ENCODE measurements around the gene KIF17. TPM values are rescaled to one million over a fixed set of nuclear protein-coding genes. Genes with fewer than 3 reads are reported as not detected.

The KIF17 gene
- total and polyA plus RNA-seq, 12 donors, result 10.7 to 66.9 (median 37.5) TPM

DNA sequence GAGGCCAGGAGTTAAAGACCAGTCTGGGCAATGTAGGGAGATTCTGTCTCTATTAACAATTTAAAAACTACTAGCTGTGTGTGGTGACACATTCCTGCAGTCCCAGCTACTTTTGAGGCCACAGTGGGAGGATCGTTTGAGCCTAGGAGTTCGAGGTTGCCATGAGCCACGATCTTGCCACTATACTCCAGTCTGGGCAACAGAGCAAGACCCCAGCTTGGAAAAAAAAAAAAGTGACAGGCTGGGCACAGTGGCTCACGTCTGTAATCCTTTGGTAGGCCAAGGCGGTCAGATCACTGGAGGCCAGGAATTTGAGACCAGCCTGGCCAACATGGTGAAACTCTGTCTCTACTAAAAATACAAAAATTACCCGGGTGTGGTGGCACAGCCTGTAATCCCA lies 42.5 kb upstream of the KIF17 start:
- no peak for DNase-seq
- 91 to 98% (median 94%) methylated on average over 6 of the region's 6 CpGs for WGBS, 4 donors
- Histone ChIP-seq H3K9me3 (replicated peaks in 1 of 3) (no peaks in the 10 kb centered on the region), H3K27me3 (no peaks in the 10 kb centered on the region), H3K4me1 (replicated peaks in 1 of 2) (no peaks in the 10 kb centered on the region), H3K27ac (no peak overlapping the region), H3K36me3 (replicated peaks in 1 of 2) (peaks cover 0 to 94% of the 10 kb centered on the region in 2 donors), H3K4me3 (no peak overlapping the region)
- TF ChIP-seq POLR2A (IDR thresholded peaks at IDR 0.05), result no peak
- TF ChIP-seq, protein P1, sequence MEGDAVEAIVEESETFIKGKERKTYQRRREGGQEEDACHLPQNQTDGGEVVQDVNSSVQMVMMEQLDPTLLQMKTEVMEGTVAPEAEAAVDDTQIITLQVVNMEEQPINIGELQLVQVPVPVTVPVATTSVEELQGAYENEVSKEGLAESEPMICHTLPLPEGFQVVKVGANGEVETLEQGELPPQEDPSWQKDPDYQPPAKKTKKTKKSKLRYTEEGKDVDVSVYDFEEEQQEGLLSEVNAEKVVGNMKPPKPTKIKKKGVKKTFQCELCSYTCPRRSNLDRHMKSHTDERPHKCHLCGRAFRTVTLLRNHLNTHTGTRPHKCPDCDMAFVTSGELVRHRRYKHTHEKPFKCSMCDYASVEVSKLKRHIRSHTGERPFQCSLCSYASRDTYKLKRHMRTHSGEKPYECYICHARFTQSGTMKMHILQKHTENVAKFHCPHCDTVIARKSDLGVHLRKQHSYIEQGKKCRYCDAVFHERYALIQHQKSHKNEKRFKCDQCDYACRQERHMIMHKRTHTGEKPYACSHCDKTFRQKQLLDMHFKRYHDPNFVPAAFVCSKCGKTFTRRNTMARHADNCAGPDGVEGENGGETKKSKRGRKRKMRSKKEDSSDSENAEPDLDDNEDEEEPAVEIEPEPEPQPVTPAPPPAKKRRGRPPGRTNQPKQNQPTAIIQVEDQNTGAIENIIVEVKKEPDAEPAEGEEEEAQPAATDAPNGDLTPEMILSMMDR (IDR thresholded peaks at IDR 0.05), result no peak
- intact Hi-C loops (cut with DNase I), result loop anchor here in 1 of 2 donors (10.0 kb wide), 1 partner anchor 94 kb away; no protein-coding TSS in a partner anchor

DNA sequence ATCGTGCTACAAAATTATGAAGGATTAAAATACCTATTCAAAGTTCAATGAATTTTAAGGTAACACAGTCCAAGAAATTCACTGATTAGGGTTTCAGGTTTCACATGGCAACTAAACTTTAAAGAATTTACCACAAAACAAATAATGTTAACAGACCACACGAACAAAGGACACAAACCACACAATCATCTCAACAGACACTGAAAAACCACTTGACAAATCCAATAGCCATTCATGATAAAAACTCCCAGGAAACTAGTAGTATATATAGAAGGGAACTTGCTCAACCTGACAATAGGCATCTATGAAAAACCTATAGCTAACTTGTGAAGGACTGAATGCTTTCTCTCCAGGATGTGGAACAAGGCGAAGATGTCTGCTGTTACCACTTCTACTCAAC lies 35.8 kb upstream of the KIF17 start:
- H3K4me1 ChIP-seq (replicated peaks in 1 of 2), result no peaks in the 10 kb centered on the region
- no peaks in the 10 kb centered on the region for H3K9me3 ChIP-seq (replicated peaks in 1 of 3)
- DNase-seq, result no peak
- no peak overlapping the region for H3K27ac ChIP-seq
- no peak overlapping the region for H3K4me3 ChIP-seq
- no peak for TF ChIP-seq POLR2A (IDR thresholded peaks at IDR 0.05)
- TF ChIP-seq, protein P1 (IDR thresholded peaks at IDR 0.05), result no peak
- peaks cover 0 to 68% of the 10 kb centered on the region in 2 donors for H3K36me3 ChIP-seq (replicated peaks in 1 of 2)
- WGBS, 4 donors, result 91 to 96% (median 95%) methylated on average over 3 of the region's 3 CpGs
- intact Hi-C loops (cut with DNase I), result no loop called here
- no peaks in the 10 kb centered on the region for H3K27me3 ChIP-seq

DNA sequence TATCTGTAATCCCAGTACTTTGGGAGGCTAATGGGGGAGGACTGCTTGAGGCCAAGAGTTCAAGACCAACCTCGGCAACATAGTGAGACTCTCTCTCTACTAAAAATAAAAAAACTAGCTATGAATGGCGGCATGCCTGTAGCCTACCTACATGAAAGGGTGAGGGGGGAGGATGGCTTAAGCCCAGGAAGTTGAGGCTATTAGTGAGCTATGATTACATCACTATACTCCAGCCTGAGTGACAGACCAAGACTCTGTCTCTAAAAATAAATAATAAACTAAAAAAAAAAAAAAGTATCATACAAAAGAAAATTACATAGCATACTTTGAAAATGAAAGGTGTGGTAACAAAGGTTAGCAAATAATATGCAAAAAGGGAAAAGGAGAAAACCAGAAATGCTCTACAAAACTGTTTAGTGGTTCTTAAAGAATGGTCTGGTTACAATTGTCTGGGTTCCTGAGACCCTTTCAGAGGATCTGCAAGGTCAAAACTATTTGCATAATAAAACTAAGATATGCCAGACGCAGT lies 33.7 kb upstream of the KIF17 start:
- DNase-seq, result no peak
- Histone ChIP-seq H3K9me3 (replicated peaks in 1 of 3) (no peaks in the 10 kb centered on the region), H3K4me1 (replicated peaks in 1 of 2) (no peaks in the 10 kb centered on the region), H3K4me3 (no peak overlapping the region), H3K27me3 (no peaks in the 10 kb centered on the region), H3K27ac (no peak overlapping the region), H3K36me3 (replicated peaks in 1 of 2) (peaks cover 0 to 68% of the 10 kb centered on the region in 2 donors)
- no peak for TF ChIP-seq POLR2A (IDR thresholded peaks at IDR 0.05)
- TF ChIP-seq, protein P1 (IDR thresholded peaks at IDR 0.05), result no peak
- 82 to 89% (median 87%) methylated on average over 3 of the region's 3 CpGs for WGBS, 4 donors
- intact Hi-C loops (cut with DNase I), result no loop called here

DNA sequence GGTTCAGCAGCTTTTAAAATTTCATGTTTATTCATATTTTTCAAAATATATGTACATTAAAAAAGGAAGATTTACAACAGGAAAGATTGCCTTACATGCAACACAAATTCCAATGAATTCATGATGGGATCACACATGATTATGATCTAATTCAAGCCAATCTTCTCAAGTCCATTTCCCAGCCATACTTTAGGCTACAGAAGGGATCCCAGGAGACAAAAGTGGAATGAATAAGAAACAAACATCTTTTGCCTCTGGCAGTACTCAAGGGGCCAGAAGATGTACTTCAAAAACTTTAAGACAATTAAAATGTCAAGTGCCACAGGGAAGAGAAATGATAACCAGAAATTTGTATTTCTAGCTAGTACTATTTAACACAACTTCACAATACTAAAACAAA lies 24.9 kb upstream of the KIF17 start:
- intact Hi-C loops (cut with DNase I), result no loop called here
- H3K36me3 ChIP-seq (replicated peaks in 1 of 2), result peaks cover 0 to 83% of the 10 kb centered on the region in 2 donors

More for the DNA sequence above, 24.9 kb upstream of the KIF17 start:
- TF ChIP-seq, protein P1 (IDR thresholded peaks at IDR 0.05), result no peak
- no peak for TF ChIP-seq POLR2A (IDR thresholded peaks at IDR 0.05)
- H3K27ac ChIP-seq, result no peak overlapping the region
- H3K4me1 ChIP-seq (replicated peaks in 1 of 2), result peaks cover 0 to 9% of the 10 kb centered on the region in 2 donors
- no peak overlapping the region for H3K4me3 ChIP-seq
- DNase-seq, result no peak
- H3K9me3 ChIP-seq (replicated peaks in 1 of 3), result no peaks in the 10 kb centered on the region
- H3K27me3 ChIP-seq, result no peaks in the 10 kb centered on the region
